ENCODE results near the gene TXNRD2. TPM values are rescaled to one million over a fixed set of nuclear protein-coding genes. Genes with fewer than 3 reads are reported as not detected.

Gene TXNRD2
- total and polyA plus RNA-seq, 2 experiments from 2014 or later, result 11.2 to 12.4 TPM

- no peak overlapping the region for H3K4me3 ChIP-seq
- H3K4me1 ChIP-seq (ENCODE audit: insufficient read depth), result peaks cover 14% of the 10 kb centered on the region
- H2AFZ ChIP-seq, result no peak overlapping the region
- Mint-ChIP-seq H3K27ac (no peak overlapping the region), H3K27me3 (ENCODE audit: insufficient read depth, low read depth, poor library complexity) (peaks cover 9% of the 10 kb centered on the region), H3K36me3 (ENCODE audit: low read depth) (peaks cover 6% of the 10 kb centered on the region; the same call in 2 of the 3 replicates), H3K9me3 (no peaks in the 10 kb centered on the region; the same call in 2 of the 3 replicates), H3K4me3 (no peak overlapping the region), H3K4me1 (peaks cover 31% of the 10 kb centered on the region)
- DNase-seq (ENCODE audit: low spot score) (no peak), ATAC-seq (no peak)
- H4K20me1 ChIP-seq (replicated peaks; ENCODE audit: insufficient read depth), result no peaks in the 10 kb centered on the region; the same call in 1 of the 2 replicates
- no peak overlapping the region for H3K27ac ChIP-seq (ENCODE audit: low read depth)
- no peaks in the 10 kb centered on the region for H3K36me3 ChIP-seq (ENCODE audit: insufficient read depth)
- TF ChIP-seq EZH2 (IDR thresholded peaks at IDR 0.05; ENCODE audit: low read depth, unreplicated experiment), result no peak
- TF ChIP-seq ZNF462 (CRISPR knock-in tag; IDR thresholded peaks at IDR 0.05), result no peak
- no peak for TF ChIP-seq JUNB (IDR thresholded peaks at IDR 0.05; ENCODE audit: unreplicated experiment)
- no peak for TF ChIP-seq STAT1 (IDR thresholded peaks at IDR 0.05; ENCODE audit: unreplicated experiment)
- no peak for TF ChIP-seq EZH2phosphoT487 (IDR thresholded peaks at IDR 0.05; ENCODE audit: unreplicated experiment)
- TF ChIP-seq REST (IDR thresholded peaks at IDR 0.05; ENCODE audit: unreplicated experiment), result no peak
- TF ChIP-seq POLR2AphosphoS5 (IDR thresholded peaks at IDR 0.05; ENCODE audit: low read depth), result no peak
- TF ChIP-seq NANOG (IDR thresholded peaks at IDR 0.05; ENCODE audit: borderline replicate concordance), result no peak
- TF ChIP-seq ETS1 (IDR thresholded peaks at IDR 0.05), result no peak
- TF ChIP-seq CTCF (conservative IDR thresholded peaks at IDR 0.05; ENCODE audit: low read depth in 2 of 2), result no peak
- no peak for TF ChIP-seq ZNF114 (CRISPR knock-in tag; IDR thresholded peaks at IDR 0.05)
- TF ChIP-seq CREB1 (CRISPR knock-in tag; IDR thresholded peaks at IDR 0.05; ENCODE audit: low read depth), result no peak
- no peak for TF ChIP-seq ZNF331 (CRISPR knock-in tag; IDR thresholded peaks at IDR 0.05; ENCODE audit: low read depth)
- no peaks in the 10 kb centered on the region for H3K79me2 ChIP-seq (replicated peaks; ENCODE audit: insufficient read depth)
- H3K27me3 ChIP-seq (ENCODE audit: insufficient read depth), result no peaks in the 10 kb centered on the region
- H3K9me2 ChIP-seq (ENCODE audit: insufficient read depth), result no peaks in the 10 kb centered on the region
- H3F3A ChIP-seq (replicated peaks; ENCODE audit: low read depth), result peaks cover 8% of the 10 kb centered on the region; the same call in 1 of the 2 replicates
- peak overlapping the region; percentile 81; the same call in 1 of the 2 replicates for H3K4me2 ChIP-seq
These were observed 22.4 kb upstream of the TXNRD2 start for GRCh38 chr22:19963863-19964642.
